HUDEP-2 (cell line): ENCODE results near the gene NR2F2.

Experiments used
- DNase-seq, 76 experiments: peaks; one replicate each; lab custom pipeline; 2025; ENCODE audit not compliant: unreplicated experiment in 76 of 76; lab: John Stamatoyannopoulos, UW

NR2F2 gene

GRCh38 chr15:96316953-96317629 is 13.4 kb upstream of the NR2F2 start:
- DNase-seq, result no peak

GRCh38 chr15:96320107-96320506 is 10.4 kb upstream of the NR2F2 start:
- DNase-seq, result no peak

DNA sequence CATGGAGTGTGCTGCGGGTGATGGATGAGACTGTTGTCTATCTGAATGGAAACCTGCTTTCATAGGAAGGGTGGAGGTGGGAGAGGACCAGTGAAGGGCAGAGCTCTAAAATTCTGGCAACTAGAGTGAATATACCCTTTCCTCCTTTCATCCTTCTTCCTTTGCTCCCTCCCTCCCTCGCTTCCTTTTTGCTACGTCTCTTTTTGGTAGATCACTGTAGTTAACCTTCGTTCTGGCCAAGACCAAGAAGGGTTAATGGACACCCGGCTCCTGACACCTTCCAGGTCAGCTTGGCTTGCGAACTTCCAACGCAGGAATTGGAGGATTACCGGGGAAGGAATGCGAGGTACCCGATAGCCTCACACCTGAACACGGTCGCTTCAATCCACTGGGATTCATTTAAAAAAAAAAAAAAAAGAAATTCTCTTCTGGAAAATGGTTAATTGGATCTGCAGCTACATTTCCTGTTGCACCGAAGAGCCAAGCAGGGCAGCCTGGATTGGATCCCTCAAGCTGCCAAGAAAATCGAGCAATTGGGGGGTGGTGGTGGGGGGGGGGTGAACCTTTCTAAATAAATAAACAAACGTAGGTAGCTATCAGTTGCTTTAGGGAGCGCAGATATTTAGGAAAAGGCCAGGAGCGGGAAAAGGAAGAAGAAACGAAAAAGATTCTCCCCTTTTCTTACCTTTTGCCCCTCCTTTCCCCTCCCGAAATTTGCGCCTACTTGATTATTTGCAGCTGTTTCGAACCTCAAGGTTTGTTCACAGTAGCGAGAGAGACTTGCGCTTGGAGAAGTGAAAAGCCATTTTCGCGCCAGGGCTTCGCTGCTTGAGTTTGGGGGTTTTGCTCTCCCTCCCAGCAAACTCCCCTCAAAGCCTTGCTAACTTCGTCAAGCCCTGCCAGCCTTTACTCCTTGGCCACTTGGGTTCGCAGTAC is 9.5 kb upstream of the NR2F2 start:
- DNase-seq, result no peak

DNA sequence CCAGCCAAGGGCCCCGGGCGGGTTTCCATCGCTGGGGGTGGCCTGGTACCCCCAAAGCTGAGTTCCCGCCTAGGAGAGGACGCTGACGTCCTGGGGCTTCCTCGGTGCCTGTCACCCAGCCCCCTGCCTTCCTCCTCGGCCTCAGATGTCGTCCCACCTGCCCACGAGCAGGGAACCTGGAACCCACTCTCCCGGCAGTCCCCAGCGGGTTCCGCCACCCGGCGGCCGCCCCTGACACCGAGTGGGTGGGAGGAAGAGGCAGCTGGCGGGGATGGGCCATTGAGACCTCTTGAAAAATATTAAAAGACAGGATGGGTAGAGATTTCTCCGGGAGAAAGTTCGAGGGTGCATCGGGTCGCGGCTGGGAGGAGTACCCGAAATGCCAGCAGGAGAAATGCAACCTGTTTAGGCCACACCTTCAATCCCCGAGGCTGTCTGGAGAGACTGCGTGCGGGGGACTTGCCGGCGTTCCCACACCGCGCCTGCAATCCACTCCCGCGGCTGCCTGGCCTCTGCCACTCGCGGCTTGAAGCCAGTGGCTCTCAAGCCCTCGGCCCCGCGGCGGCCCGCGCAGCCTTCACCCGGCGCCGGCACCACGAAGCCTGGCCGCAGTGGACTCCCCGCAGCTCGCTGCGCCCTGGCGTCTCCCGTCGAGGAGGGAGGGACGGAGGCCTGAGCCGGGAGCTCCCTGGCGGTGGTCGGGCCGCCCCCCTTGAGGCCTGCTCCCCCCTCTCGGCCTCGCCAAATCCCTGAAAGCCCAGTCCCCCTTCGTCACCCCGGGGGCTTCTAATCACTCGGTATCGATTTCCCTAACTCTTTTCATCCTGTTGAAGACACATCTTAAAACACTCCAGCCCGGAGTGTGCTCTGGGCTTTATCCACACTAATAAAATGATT is 8.6 kb upstream of the NR2F2 start:
- DNase-seq, result no peak

GRCh38 chr15:96322536-96323318 is 7.8 kb upstream of the NR2F2 start:
- DNase-seq, result no peak

DNA sequence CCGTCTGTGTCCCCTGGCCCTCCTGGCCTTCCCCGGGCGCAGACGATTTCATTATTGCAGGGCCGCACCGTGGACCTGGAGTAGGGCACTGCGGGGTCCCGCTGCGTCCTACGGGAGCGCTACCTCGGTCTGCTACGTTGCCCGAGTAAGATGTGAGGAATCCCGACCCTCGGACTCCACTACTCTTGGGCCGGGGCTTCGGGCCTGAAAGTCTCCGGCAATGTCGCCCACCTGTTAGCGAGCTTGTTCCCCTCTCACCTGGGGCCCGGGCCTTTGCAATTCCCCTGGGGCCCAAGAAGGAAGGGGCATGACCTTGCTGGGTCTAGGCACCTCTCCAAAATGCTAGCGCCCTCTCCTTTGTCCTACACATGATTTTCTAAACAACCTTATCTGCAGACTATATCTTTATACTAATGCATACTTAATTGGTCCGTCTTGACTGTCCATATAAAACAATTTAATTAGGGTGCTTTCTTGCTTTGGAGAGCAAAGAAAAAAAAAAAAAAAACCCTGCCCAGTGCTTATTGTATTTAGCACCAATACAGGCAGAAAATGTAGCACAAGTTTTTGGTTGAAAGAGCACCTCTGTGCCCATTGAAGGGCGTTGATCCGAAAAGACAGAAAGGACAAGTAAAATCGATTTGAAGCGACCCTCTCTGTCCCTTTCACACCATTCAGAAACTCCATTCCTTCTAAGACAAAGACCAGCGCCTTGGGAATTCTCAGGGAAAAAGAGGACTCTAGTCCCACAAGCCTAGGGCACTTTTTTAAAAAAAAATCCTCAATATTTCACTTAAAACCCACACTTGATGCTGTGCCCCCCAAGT is 7.0 kb upstream of the NR2F2 start:
- DNase-seq, result no peak

DNA sequence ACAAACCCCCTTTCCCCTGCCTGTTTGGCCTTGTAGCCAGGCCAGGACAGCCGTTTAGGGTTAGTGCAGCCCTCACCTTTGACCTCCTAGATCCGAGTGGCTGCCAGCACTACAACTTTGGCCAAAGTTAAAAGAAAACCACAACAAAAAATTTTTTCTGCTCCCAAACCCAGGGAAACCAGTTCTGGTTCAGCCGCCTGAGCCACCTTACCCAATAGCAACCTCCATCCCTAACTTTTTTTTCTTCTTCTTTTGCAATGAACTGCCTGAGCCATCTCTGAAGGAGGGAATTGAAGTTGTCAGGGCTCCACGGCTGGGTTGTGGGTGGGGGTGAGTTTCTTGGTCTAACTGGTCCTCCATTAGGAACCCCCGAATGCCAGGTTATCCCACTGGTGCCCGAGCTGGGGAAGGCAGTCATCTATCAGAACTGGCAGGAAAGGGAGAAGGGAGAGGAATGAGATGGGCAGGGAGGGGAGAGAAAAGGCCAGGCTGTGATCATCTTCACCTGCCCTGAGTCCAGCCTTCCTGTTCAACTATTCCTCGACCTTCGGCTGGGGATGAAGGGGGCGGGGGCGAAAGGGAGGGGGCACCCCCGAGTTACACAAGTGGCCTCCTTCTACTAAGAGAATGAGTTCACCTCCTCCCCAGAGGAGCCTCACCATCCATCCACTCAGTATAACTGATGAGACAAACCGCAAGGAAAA is 6.2 kb upstream of the NR2F2 start:
- DNase-seq, result no peak

DNA sequence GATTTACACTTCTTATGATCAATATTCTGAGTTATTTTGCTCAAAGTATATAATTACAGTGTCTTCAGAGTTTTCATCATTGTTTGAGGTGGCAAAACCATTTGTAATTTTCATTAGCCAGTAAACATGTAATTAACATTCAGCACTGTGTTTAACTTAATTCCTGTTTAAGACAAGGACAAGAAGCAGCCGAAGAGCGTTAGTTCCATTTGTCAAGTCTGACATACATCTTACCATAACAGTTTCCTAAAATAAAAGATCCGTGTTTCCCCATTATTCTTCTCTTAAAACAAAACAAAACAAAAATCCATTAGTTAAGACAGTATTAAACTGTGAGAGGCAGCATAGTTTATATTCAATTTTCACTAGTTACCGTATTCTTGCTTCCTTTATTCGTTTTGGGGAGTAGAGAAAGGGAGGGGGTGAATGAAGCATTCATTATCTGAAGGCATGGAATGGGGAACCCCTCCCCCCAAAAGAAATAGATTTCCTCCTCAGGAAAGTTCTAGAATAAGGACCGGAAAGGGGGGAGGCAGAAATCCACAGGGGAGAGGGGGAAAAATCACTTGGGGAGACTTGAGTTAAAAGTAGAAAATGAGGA is 5.5 kb upstream of the NR2F2 start:
- DNase-seq, result no peak

GRCh38 chr15:96325541-96326327 is 4.8 kb upstream of the NR2F2 start:
- DNase-seq, result no peak

GRCh38 chr15:96326328-96327154 is 4.0 kb upstream of the NR2F2 start:
- DNase-seq, result peak in 1 of 76 experiments; percentile 54

GRCh38 chr15:96327155-96327741 is 3.3 kb upstream of the NR2F2 start:
- peak in 12 of 76 experiments; percentile 0 to 40 (median 16) for DNase-seq

- DNase-seq, result no peak
These were observed 2.2 kb upstream of the NR2F2 start for GRCh38 chr15:96328181-96328876.

DNA sequence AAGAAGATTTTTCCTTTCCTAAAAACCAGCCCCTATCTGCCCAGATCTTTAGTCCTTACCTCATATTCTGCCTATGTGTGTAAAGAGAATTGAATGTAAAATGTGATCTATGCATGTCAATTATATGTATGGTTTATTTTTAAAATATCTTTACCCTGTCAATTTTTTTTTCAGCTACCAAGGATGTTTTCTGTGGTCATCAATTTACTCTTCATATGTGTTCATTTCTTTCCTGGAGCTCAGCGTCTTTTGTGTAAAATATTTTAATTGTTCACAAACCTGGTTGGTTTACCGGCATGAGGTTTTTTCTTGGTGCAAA is 1.7 kb upstream of the NR2F2 start:
- DNase-seq, result no peak

GRCh38 chr15:96329403-96329981 is 1.0 kb upstream of the NR2F2 start:
- DNase-seq, result no peak

DNA sequence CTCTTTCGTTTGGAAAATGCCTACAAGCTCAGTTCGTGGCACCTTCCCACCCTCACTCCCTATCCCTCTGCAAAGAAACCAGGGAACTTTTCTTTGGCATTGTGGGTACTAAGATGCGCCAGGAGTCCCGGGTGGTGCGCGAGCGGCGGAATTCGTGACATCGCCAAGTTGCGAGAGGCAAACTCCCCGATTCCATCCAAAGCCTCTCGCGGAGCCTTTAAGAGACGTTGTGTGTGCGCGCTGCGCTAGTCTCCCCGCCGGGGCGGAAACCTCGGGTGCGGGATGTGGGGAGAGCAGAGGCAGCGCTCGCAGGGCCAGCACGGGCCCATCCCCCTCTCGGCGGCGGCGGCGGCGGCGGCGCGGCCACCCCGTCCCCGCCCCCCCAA is 443 bp upstream of the NR2F2 start:
- DNase-seq, result peak in 1 of 76 experiments; percentile 32
